Endothelial cell (in vitro differentiated cells): ENCODE measurements around the gene TBC1D1. TPM values are rescaled to one million over a fixed set of nuclear protein-coding genes. Genes with fewer than 3 reads are reported as not detected.
A peak's percentile ranks its signal among the peaks of the same experiment; 100 is the strongest.

Experiments
- DNase-seq: peaks from one replicate; pipeline ENCODE4 v3.0.0; 2021; ENCODE audit warnings: low spot score
- H3K27ac Mint-ChIP-seq: one replicate; pipeline ENCODE4 v1.8.0; 2021; ENCODE audit warnings: mixed read lengths, inconsistent platforms; ENCODE audit not compliant: unreplicated experiment
- H3K27me3 Mint-ChIP-seq: one replicate; pipeline ENCODE4 v1.8.0; 2021; ENCODE audit warnings: mild to moderate bottlenecking, moderate library complexity, mixed read lengths, inconsistent platforms; ENCODE audit not compliant: unreplicated experiment
- H3K36me3 Mint-ChIP-seq: one replicate; pipeline ENCODE4 v1.8.0; 2021; ENCODE audit warnings: mild to moderate bottlenecking, low read depth, mixed read lengths, inconsistent platforms; ENCODE audit not compliant: unreplicated experiment
- H3K4me1 Mint-ChIP-seq: one replicate; pipeline ENCODE4 v1.8.0; 2021; ENCODE audit warnings: mild to moderate bottlenecking, mixed read lengths, inconsistent platforms; ENCODE audit not compliant: unreplicated experiment
- H3K4me3 Mint-ChIP-seq: one replicate; pipeline ENCODE4 v1.8.0; 2021; ENCODE audit warnings: mild to moderate bottlenecking, mixed read lengths, inconsistent platforms; ENCODE audit not compliant: unreplicated experiment
- H3K9me3 Mint-ChIP-seq: one replicate; pipeline ENCODE4 v1.8.0; 2021; ENCODE audit warnings: mixed read lengths, inconsistent platforms; ENCODE audit not compliant: unreplicated experiment
- CTCF ChIP-seq: fragments of 200-600 bp; sonication (generic); IDR thresholded peaks from one replicate; pipeline ENCODE4 v1.5.0; 2021; ENCODE audit warnings: antibody characterized with exemption; ENCODE audit not compliant: unreplicated experiment
- total RNA-seq: library from RNA; stranded (reverse); fragmentation: NEBNext Ultra II Directional; extraction: Animal tissue kit (Norgen Biotek cat#: 25700); gene quantifications from one replicate; pipeline ENCODE4 v1.2.1, GENCODE V29; 2021; ENCODE audit not compliant: unreplicated experiment

Gene TBC1D1
- total RNA-seq, 1 donor from 2014 or later, result 139 TPM

- no peak for DNase-seq
- Mint-ChIP-seq H3K4me3 (no peak overlapping the region), H3K9me3 (no peaks in the 10 kb centered on the region), H3K27ac (no peak overlapping the region), H3K36me3 (peaks cover 6% of the 10 kb centered on the region), H3K4me1 (peaks cover 9% of the 10 kb centered on the region), H3K27me3 (no peaks in the 10 kb centered on the region)
- no peak for TF ChIP-seq CTCF
These were observed 254.3 kb downstream of the TBC1D1 start for GRCh38 chr4:38145033-38145678.

- no peak overlapping the region for H3K27ac Mint-ChIP-seq
- peaks cover 3% of the 10 kb centered on the region for H3K36me3 Mint-ChIP-seq
- no peak for TF ChIP-seq CTCF
- DNase-seq, result no peak
- peaks cover 10% of the 10 kb centered on the region for H3K4me1 Mint-ChIP-seq
- H3K9me3 Mint-ChIP-seq, result no peaks in the 10 kb centered on the region
- no peak overlapping the region for H3K4me3 Mint-ChIP-seq
- no peaks in the 10 kb centered on the region for H3K27me3 Mint-ChIP-seq
These were observed 254.9 kb downstream of the TBC1D1 start for GRCh38 chr4:38145741-38146140.

DNA sequence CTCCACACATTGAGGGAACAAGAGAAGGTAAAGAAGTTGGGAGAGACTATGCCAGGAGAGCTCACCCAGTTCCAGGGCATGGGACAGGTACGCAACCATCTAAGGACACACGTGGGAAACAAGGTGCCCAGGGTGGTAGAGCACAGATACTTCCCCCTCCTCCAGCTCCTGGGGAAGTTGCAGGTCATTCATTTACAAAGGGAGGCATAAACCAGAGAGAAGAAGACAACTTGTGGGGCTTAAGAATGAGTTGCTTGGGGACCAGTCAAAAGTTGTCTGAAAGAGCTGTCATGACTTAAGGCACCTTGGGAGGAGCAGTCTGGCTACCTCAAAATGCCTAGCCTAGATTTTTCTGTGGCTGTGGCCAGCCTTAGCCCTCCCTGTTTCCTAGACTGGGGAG is 255.5 kb downstream of the TBC1D1 start:
- no peak for TF ChIP-seq CTCF
- no peak overlapping the region for H3K27ac Mint-ChIP-seq
- H3K4me1 Mint-ChIP-seq, result peaks cover 10% of the 10 kb centered on the region
- DNase-seq, result no peak
- H3K36me3 Mint-ChIP-seq, result peaks cover 3% of the 10 kb centered on the region
- no peaks in the 10 kb centered on the region for H3K27me3 Mint-ChIP-seq
- H3K9me3 Mint-ChIP-seq, result no peaks in the 10 kb centered on the region
- no peak overlapping the region for H3K4me3 Mint-ChIP-seq

DNA sequence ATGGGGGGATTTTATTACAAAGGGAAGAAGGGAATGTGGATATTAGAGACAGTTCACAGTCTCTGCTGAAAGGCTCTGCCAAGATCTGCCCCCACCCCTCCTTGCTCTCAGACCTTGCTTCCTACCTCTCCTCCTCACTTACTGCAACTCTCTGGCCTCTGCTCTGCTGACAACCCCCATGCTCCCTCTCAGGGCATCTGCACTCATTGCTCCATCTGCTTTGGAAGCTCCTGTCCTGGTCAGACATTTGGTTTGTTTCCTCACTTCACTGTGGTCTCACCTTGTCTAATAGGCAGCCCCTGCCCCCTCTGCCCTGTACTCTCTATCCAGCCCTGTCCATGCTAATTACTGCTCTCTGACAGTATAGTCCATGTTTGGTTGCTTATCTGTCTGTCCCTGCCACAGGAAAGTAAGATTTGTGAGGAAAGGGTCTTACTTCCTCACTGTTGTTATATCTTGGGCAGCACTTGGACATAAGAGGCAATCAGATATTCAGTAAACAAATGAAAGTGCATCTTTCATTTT is 258.6 kb downstream of the TBC1D1 start:
- Mint-ChIP-seq H3K27me3 (no peaks in the 10 kb centered on the region), H3K4me3 (no peak overlapping the region), H3K27ac (peak overlapping the region; percentile 39), H3K9me3 (no peaks in the 10 kb centered on the region), H3K36me3 (peaks cover 3% of the 10 kb centered on the region), H3K4me1 (peaks cover 12% of the 10 kb centered on the region)
- no peak for DNase-seq
- TF ChIP-seq CTCF, result no peak

GRCh38 chr4:38149997-38150671 is 259.2 kb downstream of the TBC1D1 start:
- no peak overlapping the region for H3K27ac Mint-ChIP-seq
- no peak overlapping the region for H3K4me3 Mint-ChIP-seq
- no peaks in the 10 kb centered on the region for H3K9me3 Mint-ChIP-seq
- H3K36me3 Mint-ChIP-seq, result peaks cover 3% of the 10 kb centered on the region
- H3K27me3 Mint-ChIP-seq, result no peaks in the 10 kb centered on the region
- peaks cover 14% of the 10 kb centered on the region for H3K4me1 Mint-ChIP-seq
- no peak for DNase-seq
- no peak for TF ChIP-seq CTCF
